ENCODE measurements around the gene PITPNM3. TPM values are rescaled to one million over a fixed set of nuclear protein-coding genes. Genes with fewer than 3 reads are reported as not detected.
"Not testable (repeated sequence)": the region's sequence is repeated elsewhere in the genome, so short reads cannot be mapped to it uniquely, and the experiment has no call there.

The PITPNM3 gene
- total RNA-seq, 1 donor: 0.54 TPM

- DNase-seq (ENCODE audit: low read depth in 2 of 3, low spot score in 2 of 3): no peak
Measured at GRCh38 chr17:6575596-6575988, 19.2 kb upstream of the PITPNM3 start.

DNA sequence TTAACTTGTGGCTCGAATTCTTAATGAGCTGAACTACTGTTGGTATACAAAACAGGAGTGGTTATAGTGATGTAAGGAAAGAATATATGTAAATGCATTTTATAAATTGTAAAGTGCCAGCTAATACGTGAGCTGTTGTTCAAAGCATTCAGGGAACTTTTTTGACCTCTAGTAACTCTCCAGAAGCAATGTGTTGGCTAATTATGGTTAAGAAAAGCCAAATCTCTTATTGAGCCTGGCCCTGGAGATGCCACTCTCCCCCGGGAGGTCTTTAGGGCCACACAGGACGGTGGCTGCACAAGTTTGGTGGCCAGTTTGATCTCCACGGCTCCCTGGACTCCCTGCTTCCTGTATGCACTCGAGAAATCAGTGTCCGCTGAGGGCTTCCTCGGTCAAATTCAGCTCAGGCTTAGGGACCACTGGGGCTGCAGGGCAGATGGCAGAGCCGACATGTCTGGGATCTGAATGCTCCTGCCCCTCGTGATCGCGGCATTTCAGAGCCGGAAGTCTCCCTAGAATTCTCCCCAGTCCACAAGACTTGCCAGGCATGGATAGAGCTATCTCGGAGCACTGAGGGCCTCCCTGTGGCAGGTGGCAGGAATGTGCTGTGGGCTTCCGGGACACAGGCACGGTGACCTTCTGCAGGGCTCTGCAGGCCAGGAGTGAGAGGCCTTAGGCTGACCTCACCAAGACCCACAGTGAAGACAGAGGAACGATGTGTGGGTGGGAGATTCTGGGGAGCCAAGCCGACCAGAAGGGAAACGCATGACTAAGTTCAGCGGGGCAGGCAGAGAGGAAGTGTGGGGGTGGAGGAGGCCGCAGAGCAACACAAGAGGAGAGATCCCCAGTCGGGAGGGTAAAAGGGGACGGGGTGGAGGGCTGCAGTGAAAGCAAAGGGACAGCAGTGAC lies 18.6 kb upstream of the PITPNM3 start:
- peak in 2 of 3 donors; percentile 67 to 74 for DNase-seq (ENCODE audit: low read depth in 2 of 3, low spot score in 2 of 3)

- DNase-seq (ENCODE audit: low read depth in 2 of 3, low spot score in 2 of 3): no peak
Measured at GRCh38 chr17:6573982-6574686, 17.8 kb upstream of the PITPNM3 start.

- not testable (repeated sequence) for DNase-seq (ENCODE audit: low read depth in 2 of 3, low spot score in 2 of 3)
Measured at GRCh38 chr17:6573495-6573894, 17.1 kb upstream of the PITPNM3 start.

GRCh38 chr17:6572972-6573370 lies 16.6 kb upstream of the PITPNM3 start:
- no peak for DNase-seq (ENCODE audit: low read depth in 2 of 3, low spot score in 2 of 3)

DNA sequence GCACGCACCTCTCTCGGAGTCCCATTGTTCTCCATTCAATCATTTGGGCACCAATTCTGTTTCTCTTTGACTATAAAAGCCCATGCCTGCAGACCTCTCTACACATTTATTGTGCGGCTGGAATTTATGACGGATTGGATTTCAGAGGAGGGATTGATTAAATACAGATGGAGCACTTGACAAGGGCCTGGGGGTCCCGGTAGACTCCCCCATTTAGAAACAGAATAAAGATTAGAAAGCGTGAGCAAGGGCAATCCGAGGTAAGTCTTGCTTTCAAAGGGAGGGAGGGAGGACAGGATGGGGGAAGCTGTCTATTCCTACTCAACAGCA lies 15.1 kb upstream of the PITPNM3 start:
- DNase-seq (ENCODE audit: low read depth in 2 of 3, low spot score in 2 of 3): no peak

- DNase-seq (ENCODE audit: low read depth in 2 of 3, low spot score in 2 of 3): no peak
Measured at GRCh38 chr17:6570731-6571451, 14.5 kb upstream of the PITPNM3 start.

- no peak for DNase-seq (ENCODE audit: low read depth in 2 of 3, low spot score in 2 of 3)
Measured at GRCh38 chr17:6569370-6570285, 13.3 kb upstream of the PITPNM3 start.

DNA sequence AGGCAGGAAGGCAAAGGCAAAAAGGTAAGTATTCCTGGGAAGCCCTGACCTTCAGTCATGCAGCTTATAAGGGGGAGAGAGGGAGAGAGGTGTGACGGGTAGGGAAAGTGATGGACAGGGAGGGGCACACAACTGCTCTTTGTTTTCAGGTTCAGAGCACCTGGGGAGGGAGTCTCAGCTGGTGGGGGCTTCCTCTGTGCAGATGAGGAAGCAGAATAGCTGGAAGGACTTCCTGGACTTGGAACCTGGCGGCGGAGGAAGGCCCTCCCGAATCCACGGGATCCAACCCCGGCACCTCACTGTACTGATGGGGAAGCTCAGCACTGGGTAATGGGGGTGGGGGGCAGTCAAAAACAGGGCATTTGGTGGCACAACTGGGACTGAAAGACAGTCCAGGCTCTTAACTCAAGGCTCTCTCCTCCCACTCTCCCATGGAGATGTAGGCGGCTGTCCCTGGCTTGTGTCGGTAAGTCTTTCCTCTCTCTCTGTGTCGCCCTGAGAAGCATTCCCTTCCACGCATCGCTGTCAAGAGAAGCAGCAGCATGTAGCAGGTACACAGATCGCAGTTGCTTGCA lies 11.9 kb upstream of the PITPNM3 start:
- DNase-seq (ENCODE audit: low read depth in 2 of 3, low spot score in 2 of 3): no peak

DNA sequence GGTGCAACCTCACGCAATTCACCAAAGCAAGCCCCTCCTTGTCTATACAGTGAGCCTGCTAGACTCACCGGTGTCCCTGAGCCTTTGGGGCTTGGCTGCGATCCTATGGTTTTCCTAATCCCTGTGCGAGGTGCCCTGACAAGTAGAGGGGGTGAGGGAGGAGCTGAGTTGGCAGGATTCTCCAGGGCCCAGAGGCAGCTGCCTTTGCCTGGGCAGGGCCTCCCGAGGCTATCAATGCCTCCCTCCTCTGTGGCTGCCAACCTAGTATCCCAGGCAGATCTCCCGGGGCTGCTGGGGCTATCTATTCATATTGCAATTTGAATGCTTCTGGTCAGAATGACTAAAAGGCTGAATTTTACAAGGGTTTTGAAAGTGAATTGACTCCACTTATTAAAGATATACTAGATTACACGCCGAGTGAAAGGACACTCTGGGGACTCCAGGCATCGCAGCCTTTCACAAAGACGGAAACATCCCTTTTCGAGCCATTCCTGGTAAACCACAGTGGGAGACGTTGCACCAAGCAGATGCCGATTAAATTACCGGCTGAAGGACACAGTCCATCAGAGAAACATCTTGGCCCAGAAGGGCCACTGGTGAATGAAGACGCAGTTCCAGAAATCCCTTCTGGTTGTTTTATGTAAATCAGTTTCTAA lies 11.3 kb upstream of the PITPNM3 start:
- no peak for DNase-seq (ENCODE audit: low read depth in 2 of 3, low spot score in 2 of 3)

DNA sequence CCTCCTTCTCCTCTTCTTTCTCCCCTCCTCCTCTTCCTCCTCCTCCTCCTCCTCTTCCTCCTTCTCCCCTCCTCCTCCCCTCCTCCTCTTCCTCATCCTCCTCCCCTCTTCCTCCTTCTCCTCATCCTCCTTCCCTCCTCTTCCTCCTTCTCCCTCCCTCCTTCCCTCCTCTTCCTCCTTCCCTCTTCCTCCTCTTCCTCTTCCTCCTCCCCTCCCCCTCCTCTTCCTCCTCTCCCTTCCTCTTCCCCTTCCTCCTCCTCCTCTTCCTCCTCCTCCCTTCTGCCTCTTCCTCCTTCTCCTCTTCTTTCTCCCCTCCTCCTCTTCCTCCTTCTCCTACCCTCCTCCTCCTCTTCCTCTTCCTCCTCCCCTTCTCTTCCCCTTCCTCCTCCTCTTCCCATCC lies 5.1 kb upstream of the PITPNM3 start:
- DNase-seq (ENCODE audit: low read depth in 2 of 3, low spot score in 2 of 3): no peak

GRCh38 chr17:6560496-6560895 lies 4.1 kb upstream of the PITPNM3 start:
- DNase-seq (ENCODE audit: low read depth in 2 of 3, low spot score in 2 of 3): no peak

DNA sequence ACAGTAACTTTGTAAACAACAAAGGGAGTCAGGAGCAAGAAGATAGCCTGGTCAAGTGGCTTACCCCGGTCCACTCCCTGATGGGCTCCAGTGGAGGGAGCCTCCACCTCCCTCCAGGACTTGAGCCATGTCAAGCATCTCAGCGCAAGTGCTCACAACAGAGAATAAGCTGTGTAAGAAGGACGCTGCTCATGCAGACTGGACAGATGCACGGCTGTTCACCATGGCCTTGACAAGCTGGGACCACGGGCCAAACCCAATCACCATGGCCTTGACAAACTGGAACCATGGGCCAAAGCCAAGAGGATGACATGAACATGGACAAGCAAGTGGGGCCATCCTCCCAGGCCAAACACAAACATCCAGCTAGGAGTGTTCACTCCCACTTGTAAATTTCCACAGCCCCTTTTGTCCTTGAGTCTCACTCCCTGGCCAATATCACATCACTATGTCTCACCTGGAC lies 3.4 kb upstream of the PITPNM3 start:
- DNase-seq (ENCODE audit: low read depth in 2 of 3, low spot score in 2 of 3): no peak

- DNase-seq (ENCODE audit: low read depth in 2 of 3, low spot score in 2 of 3): no peak
Measured at GRCh38 chr17:6558932-6559752, 2.8 kb upstream of the PITPNM3 start.

DNA sequence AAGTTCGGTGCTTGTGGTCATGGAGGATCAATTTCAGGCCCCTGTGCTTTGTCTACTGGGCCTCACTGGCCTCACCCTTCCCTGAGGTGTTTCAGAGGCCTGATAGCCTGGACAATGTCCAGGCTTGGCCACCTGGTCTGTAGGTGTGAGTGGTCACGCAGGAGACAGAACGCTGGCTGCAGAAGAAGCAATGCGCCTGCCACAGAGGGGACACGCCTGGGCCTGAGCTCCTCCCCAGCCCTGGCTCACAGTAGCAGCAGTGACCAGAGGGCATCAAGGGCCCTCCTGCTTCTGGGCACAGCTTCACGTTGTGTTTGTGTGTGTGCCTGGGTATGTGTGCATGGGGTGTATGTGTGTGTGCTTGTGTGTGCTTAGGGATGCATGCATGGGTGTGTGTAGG lies 1.9 kb upstream of the PITPNM3 start:
- DNase-seq (ENCODE audit: low read depth in 2 of 3, low spot score in 2 of 3): no peak

- DNase-seq (ENCODE audit: low read depth in 2 of 3, low spot score in 2 of 3): no peak
Measured at GRCh38 chr17:6557040-6557438, 684 bp upstream of the PITPNM3 start.

DNA sequence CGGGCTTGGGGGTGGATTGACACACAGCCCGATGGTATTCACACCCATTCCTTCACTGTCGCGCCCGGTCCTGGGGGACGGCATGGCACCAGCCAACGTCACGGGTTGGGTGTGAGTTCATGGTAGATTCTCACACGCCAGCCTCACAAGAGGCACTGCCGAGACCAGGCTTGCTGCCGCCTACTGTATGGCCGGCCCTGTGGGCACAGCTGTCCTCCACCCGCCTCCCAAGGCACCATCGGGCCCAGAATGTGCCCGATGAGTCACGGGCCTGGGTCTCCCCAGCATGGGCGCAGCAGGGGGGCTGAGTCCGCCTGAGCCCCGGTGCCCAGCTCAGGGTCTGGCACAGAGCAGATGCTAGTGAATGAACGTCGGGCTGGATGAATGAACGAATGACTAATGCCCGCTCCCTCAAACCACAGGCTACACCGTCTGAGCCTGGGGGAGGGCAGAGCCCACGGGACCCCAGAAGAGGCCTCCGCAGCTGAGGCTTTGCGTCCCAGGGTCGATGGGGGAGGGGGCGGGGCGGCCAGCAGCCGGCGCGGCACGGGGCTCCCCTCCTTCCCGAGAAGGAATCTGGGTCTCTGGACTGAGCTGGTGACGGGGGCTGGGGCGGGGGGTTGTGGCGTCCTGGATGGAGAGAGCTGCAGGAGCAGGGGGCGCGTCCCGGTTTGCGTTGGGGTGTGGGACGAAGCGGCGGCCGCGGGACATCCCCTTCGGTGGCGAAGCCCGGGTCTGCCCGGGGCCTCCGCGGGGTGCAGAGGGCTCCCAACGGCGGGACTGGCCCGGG lies 829 bp downstream of the PITPNM3 start:
- peak in 2 of 3 donors; percentile 58 to 69 for DNase-seq (ENCODE audit: low read depth in 2 of 3, low spot score in 2 of 3)

DNA sequence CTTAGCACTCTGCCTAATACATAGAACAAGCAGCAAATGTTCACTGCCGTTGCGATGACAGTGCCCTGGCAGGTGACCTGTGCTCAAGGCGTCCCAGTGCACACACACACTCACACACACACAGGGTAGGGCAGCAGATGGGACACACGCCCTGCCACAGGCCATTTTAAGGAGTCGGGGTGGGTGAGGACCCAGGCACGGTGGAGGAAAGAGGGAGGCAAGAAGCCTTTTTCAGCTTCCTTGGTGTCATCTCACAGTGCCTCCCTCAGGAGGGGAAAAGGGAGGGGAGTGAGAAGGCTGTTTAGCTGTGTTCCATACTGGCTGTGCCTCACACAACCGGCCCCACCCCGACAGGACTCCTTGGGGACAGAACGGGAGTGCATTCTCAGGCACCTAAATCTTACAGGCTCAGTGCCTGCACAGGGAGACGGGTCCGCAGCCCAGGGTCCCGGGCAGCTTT lies 1.5 kb downstream of the PITPNM3 start:
- no peak for DNase-seq (ENCODE audit: low read depth in 2 of 3, low spot score in 2 of 3)

Data from hematopoietic multipotent progenitor cell (in vitro differentiated cells).